ENCODE results near the gene NFYA. TPM values are rescaled to one million over a fixed set of nuclear protein-coding genes. Genes with fewer than 3 reads are reported as not detected.

The NFYA gene
- total and polyA plus RNA-seq, 8 donors: 16.4 to 58.6 (median 52.6) TPM

DNA sequence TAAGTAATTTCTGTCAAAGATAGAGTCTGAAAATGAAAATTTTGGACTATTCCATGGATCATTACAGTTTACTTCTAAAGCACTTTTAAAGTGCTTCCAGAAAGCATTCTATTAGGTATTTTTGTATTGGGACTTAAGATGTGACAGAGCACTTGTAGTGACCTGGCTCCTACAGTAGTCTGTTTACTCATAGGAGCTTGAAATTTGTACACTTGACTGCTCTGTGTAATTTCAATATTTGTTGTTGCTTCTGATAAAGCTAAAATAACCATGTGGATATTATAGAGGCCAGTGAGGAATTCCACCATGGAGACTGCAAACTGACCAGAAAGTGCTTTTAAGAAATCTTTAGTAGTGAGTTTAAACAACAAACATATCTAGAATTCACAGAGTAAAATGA lies 10.3 kb downstream of the NFYA start:
- intact Hi-C loops (cut with DNase I): no loop called here
- ATAC-seq: peak; percentile 64
- Histone ChIP-seq H3K27ac (no peak overlapping the region), H3K36me3 (peaks cover 0 to 74% of the 10 kb centered on the region in 2 donors), H3K4me3 (no peak overlapping the region), H3K27me3 (no peaks in the 10 kb centered on the region), H3K9me3 (no peaks in the 10 kb centered on the region), H3K4me1 (peaks cover 0 to 21% of the 10 kb centered on the region in 2 donors)
- no peak for DNase-seq
- TF ChIP-seq, protein P1, sequence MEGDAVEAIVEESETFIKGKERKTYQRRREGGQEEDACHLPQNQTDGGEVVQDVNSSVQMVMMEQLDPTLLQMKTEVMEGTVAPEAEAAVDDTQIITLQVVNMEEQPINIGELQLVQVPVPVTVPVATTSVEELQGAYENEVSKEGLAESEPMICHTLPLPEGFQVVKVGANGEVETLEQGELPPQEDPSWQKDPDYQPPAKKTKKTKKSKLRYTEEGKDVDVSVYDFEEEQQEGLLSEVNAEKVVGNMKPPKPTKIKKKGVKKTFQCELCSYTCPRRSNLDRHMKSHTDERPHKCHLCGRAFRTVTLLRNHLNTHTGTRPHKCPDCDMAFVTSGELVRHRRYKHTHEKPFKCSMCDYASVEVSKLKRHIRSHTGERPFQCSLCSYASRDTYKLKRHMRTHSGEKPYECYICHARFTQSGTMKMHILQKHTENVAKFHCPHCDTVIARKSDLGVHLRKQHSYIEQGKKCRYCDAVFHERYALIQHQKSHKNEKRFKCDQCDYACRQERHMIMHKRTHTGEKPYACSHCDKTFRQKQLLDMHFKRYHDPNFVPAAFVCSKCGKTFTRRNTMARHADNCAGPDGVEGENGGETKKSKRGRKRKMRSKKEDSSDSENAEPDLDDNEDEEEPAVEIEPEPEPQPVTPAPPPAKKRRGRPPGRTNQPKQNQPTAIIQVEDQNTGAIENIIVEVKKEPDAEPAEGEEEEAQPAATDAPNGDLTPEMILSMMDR (IDR thresholded peaks at IDR 0.05): no peak

DNA sequence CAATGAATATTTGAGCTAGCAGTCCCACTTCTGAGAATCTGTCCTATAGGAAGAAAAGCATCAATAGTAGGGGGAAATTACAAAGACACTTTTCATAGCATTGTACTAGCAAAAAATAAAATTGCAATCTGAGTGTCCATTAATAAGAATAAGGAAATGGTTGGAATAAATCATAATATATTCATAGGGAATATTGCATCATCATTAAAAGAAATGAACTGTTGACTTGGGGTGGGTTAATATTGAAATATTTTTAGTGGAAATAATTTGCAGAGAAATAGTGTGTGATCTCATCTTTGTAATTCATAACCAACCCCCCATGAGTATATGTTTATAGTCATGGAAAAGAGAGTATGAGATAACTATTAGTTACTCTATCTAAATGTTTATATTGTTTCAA lies 12.4 kb downstream of the NFYA start:
- intact Hi-C loops (cut with DNase I): no loop called here
- H3K9me3 ChIP-seq: no peaks in the 10 kb centered on the region
- no peak for DNase-seq
- H3K27ac ChIP-seq: no peak overlapping the region
- H3K27me3 ChIP-seq: no peaks in the 10 kb centered on the region
- H3K4me1 ChIP-seq: peaks cover 0 to 8% of the 10 kb centered on the region in 2 donors
- TF ChIP-seq, protein P1 (IDR thresholded peaks at IDR 0.05): no peak
- H3K36me3 ChIP-seq: peaks cover 0 to 82% of the 10 kb centered on the region in 2 donors
- no peak overlapping the region for H3K4me3 ChIP-seq
- ATAC-seq: no peak

DNA sequence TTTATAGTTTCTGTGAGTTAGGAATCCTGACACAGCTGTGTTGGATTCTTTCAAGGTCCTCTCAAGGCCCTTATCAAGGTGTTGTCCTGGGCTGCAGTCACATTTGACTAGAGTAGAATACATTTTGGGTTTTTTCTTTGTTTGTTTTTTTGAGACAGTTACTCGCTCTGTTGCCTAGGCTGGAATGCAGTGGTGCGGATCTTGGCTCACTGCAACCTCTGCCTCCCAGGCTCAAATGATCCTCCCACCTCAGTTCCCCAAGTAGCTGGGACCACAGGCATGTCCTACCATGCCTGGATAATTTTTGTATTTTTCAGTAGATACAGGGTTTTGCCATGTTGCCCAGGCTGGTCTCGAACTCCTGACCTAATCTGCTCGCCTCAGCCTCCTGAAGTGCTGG lies 15.7 kb downstream of the NFYA start:
- Histone ChIP-seq H3K4me1 (no peaks in the 10 kb centered on the region), H3K36me3 (peaks cover 0 to 96% of the 10 kb centered on the region in 2 donors), H3K4me3 (no peak overlapping the region), H3K9me3 (no peaks in the 10 kb centered on the region), H3K27ac (no peak overlapping the region), H3K27me3 (no peaks in the 10 kb centered on the region)
- intact Hi-C loops (cut with DNase I): no loop called here
- TF ChIP-seq, protein P1 (IDR thresholded peaks at IDR 0.05): no peak
- ATAC-seq (no peak), DNase-seq (no peak)

DNA sequence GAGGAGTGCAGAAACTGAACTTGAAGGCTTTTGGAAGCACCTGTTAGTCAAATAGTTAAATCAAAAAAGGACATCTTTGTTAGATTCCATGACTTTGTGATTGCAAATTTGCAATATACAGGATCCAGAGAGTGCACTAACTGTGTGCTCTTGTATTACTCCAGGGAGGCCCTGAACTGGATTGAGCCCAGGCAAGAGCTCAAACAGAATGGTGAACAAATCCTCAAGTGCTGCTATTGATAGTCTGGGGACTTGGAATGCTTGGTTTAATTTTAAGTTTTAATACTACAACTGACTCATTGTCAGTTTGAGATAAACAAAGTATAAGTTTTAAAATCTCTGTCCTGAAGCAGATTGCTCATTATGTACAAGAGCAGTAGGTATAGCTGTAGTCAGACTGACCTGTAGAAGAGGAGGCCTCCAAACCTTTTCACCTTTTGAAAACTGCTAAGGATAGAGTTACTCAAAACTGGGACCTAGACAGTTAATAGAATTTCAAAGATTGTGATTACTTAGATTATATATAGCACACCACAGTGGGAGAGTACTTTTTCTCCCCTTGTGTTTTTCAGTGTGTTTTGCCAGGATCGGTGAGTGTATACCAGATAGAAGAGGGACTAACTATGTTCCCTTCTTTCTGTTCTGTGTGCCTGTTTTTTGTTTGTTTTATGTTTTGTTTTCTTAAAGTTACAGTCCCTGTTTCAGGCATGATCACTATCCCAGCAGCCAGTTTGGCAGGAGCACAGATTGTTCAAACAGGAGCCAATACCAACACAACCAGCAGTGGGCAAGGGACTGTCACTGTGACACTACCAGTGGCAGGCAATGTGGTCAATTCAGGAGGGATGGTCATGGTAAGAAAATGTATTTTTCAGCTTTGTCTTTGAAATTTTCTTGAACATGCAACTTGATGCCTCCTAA lies 18.3 kb downstream of the NFYA start:
- peaks cover 6 to 99% of the 10 kb centered on the region in 2 donors for H3K36me3 ChIP-seq
- H3K4me1 ChIP-seq: no peaks in the 10 kb centered on the region
- DNase-seq: no peak
- ATAC-seq: no peak
- no peaks in the 10 kb centered on the region for H3K9me3 ChIP-seq
- TF ChIP-seq, protein P1 (IDR thresholded peaks at IDR 0.05): no peak
- H3K27me3 ChIP-seq: no peaks in the 10 kb centered on the region
- H3K27ac ChIP-seq: no peak overlapping the region
- intact Hi-C loops (cut with DNase I): no loop called here
- no peak overlapping the region for H3K4me3 ChIP-seq

DNA sequence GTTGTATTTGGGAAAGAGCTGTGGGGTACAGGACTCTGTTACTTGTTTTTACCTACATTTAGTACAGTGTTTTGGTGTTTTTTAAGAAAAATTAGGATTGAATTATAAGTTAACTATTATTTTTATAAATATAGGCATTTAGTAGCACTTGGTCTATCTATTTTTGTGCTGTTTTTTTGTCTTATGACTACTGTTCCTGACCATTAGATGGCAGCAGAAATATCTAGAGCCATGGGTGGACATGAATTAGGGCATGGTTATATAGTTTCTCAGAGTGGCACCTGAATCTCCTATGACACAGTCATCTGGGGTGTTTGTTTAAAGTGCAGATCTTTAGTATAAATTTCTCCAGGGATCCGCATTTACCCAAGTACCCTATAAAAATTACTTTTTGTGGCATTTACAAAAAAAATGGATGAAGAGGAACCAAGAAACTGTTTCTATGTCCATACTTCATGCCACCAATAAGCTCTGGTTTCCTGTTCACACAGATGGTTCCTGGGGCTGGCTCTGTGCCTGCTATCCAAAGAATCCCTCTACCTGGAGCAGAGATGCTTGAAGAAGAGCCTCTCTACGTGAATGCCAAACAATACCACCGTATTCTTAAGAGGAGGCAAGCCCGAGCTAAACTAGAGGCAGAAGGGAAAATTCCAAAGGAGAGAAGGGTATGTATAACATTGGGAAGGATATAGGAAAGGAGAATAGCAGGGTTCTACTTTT lies 19.8 kb downstream of the NFYA start:
- no peaks in the 10 kb centered on the region for H3K27me3 ChIP-seq
- H3K4me1 ChIP-seq: no peaks in the 10 kb centered on the region
- H3K36me3 ChIP-seq: peaks cover 6 to 100% of the 10 kb centered on the region in 2 donors
- peak; percentile 54 for ATAC-seq
- no peak overlapping the region for H3K27ac ChIP-seq
- H3K9me3 ChIP-seq: no peaks in the 10 kb centered on the region
- intact Hi-C loops (cut with DNase I): no loop called here
- TF ChIP-seq, protein P1 (IDR thresholded peaks at IDR 0.05): no peak
- no peak overlapping the region for H3K4me3 ChIP-seq
- no peak for DNase-seq

All from left lung (tissue), 10 donors.